Esophagus squamous epithelium (tissue), 5 donors: ENCODE results near the gene ETS2. TPM values are rescaled to one million over a fixed set of nuclear protein-coding genes. Genes with fewer than 3 reads are reported as not detected.
A peak's percentile ranks its signal among the peaks of the same experiment; 100 is the strongest.

Experiments
- DNase-seq: peaks from one replicate; lab custom pipeline; 2025; lab: John Stamatoyannopoulos, UW
- H3K27ac ChIP-seq, 4 donors: fragments of 200-600 bp; sonication (generic); one replicate each; pipeline ENCODE4 v1.5.1; 2016 to 2019; ENCODE audit warnings: mild to moderate bottlenecking in 1 of 4
- H3K27me3 ChIP-seq, 4 donors: fragments of 200-600 bp; sonication (generic); 1 replicate in 3 of 4; 2 replicates in 1 of 4; pipeline versions ENCODE4 v1.5.1 to v1.6.0; 2017 to 2021; ENCODE audit warnings: antibody characterized with exemption in 1 of 4
- H3K36me3 ChIP-seq, 3 donors: fragments of 200-600 bp; sonication (generic); one replicate each; pipeline ENCODE4 v1.5.1; 2016 to 2019
- H3K4me1 ChIP-seq, 3 donors: fragments of 200-600 bp; sonication (generic); one replicate each; pipeline ENCODE4 v1.5.1; 2017 to 2019
- H3K4me3 ChIP-seq, 4 donors: fragments of 200-600 bp; sonication (generic); 1 replicate in 3 of 4; 2 replicates in 1 of 4; pipeline ENCODE4 v1.5.1; 2016 to 2019; ENCODE audit warnings: mild to moderate bottlenecking in 2 of 4, moderate library complexity in 1 of 4
- H3K9me3 ChIP-seq, 3 donors: fragments of 200-600 bp; sonication (generic); one replicate each; pipeline ENCODE4 v1.5.1; 2016 to 2019
- CTCF ChIP-seq, 6 experiments: fragments of 450-650 bp in 4 of 6; fragments of 200-600 bp in 2 of 6; sonication (generic) in 2 of 6; IDR thresholded peaks; one replicate each; pipeline ENCODE4 v1.5.1; 2016 to 2019; ENCODE audit warnings: antibody characterized with exemption in 6 of 6, mild to moderate bottlenecking in 4 of 6, moderate library complexity in 4 of 6
- POLR2A ChIP-seq, 4 donors: fragments of 450-650 bp; IDR thresholded peaks; one replicate each; pipeline ENCODE4 v1.6.1; 2017; ENCODE audit warnings: antibody characterized with exemption in 4 of 4, mild to moderate bottlenecking in 4 of 4, moderate library complexity in 3 of 4
- WGBS, 2 donors: methylation state at CpG; one replicate each; pipeline ENCODE4 v1.1.5; 2018; 5-methylcytosine and 5-hydroxymethylcytosine counted together
- intact Hi-C: fragments of 100-400 bp; cut with DNase I; formaldehyde crosslinking; loops from one replicate; pipeline ENCODE4 v1.15.0; 2022
- total RNA-seq, 4 donors: library from RNA; depleted of rRNA; stranded (reverse); fragments of >200 nt; gene quantifications; one replicate each; pipeline ENCODE4 v1.1.0, GENCODE V29; 2016
- donor health status: DM: yes; HTN: yes; CAD: no.

Gene ETS2
- total RNA-seq, 4 donors from 2014 or later, result 67.5 to 118 (median 78.8) TPM

GRCh38 chr21:38797470-38797869 lies 8.3 kb upstream of the ETS2 start:
- Histone ChIP-seq H3K9me3 (no peaks in the 10 kb centered on the region), H3K4me1 (peaks cover 4 to 79% (median 23%) of the 10 kb centered on the region in 3 donors), H3K27me3 (no peaks in the 10 kb centered on the region), H3K36me3 (no peaks in the 10 kb centered on the region), H3K27ac (peak overlapping the region in 1 of 4 donors; percentile 37), H3K4me3 (no peak overlapping the region)
- intact Hi-C loops, result no loop called here
- no peak for DNase-seq
- 14 to 67% methylated on average over 1 to 3 of the region's 3 CpGs for WGBS, 2 donors
- no peak for TF ChIP-seq CTCF (IDR thresholded peaks at IDR 0.05)
- TF ChIP-seq POLR2A (IDR thresholded peaks at IDR 0.05), result no peak

GRCh38 chr21:38798081-38798480 lies 7.6 kb upstream of the ETS2 start:
- no peak for TF ChIP-seq CTCF (IDR thresholded peaks at IDR 0.05)
- no peak for TF ChIP-seq POLR2A (IDR thresholded peaks at IDR 0.05)
- 70 to 89% methylated on average over 6 of the region's 6 CpGs for WGBS, 2 donors
- peak overlapping the region in 2 of 4 donors; percentile 37 to 44 for H3K27ac ChIP-seq

GRCh38 chr21:38798481-38798882 lies 7.2 kb upstream of the ETS2 start:
- Histone ChIP-seq H3K27me3 (no peaks in the 10 kb centered on the region), H3K36me3 (no peaks in the 10 kb centered on the region), H3K4me3 (no peak overlapping the region), H3K4me1 (peaks cover 9 to 89% (median 29%) of the 10 kb centered on the region in 3 donors), H3K27ac (peak overlapping the region in 3 of 4 donors; percentile 37 to 44 (median 41)), H3K9me3 (no peaks in the 10 kb centered on the region)
- WGBS, 2 donors, result 44 to 47% methylated on average over 7 of the region's 7 CpGs
- peak in 2 of 6 experiments; percentile 7 to 26 for TF ChIP-seq CTCF (IDR thresholded peaks at IDR 0.05)
- no peak for TF ChIP-seq POLR2A (IDR thresholded peaks at IDR 0.05)
- no peak for DNase-seq
- intact Hi-C loops, result no loop called here

More at GRCh38 chr21:38798081-38798480, 7.6 kb upstream of the ETS2 start:
- Histone ChIP-seq H3K9me3 (no peaks in the 10 kb centered on the region), H3K27me3 (no peaks in the 10 kb centered on the region), H3K36me3 (no peaks in the 10 kb centered on the region), H3K4me1 (peaks cover 5 to 85% (median 25%) of the 10 kb centered on the region in 3 donors), H3K4me3 (no peak overlapping the region)
- intact Hi-C loops, result no loop called here
- no peak for DNase-seq

- Histone ChIP-seq H3K9me3 (no peaks in the 10 kb centered on the region), H3K36me3 (no peaks in the 10 kb centered on the region), H3K27ac (peak overlapping the region in 2 of 4 donors; percentile 75 to 100), H3K4me1 (peaks cover 9 to 92% (median 32%) of the 10 kb centered on the region in 3 donors), H3K4me3 (no peak overlapping the region), H3K27me3 (no peaks in the 10 kb centered on the region)
- DNase-seq, result no peak
- 82 to 88% methylated on average over 5 of the region's 5 CpGs for WGBS, 2 donors
- TF ChIP-seq CTCF (IDR thresholded peaks at IDR 0.05) (no peak), POLR2A (IDR thresholded peaks at IDR 0.05) (no peak)
- intact Hi-C loops, result loop anchor here (10.0 kb wide), 3 partner anchors 65 to 335 kb away; no protein-coding TSS in a partner anchor
These were observed 5.5 kb upstream of the ETS2 start for GRCh38 chr21:38800046-38800758.
